Measurements from ENCODE around the gene CDYL2. TPM values are rescaled to one million over a fixed set of nuclear protein-coding genes. Genes with fewer than 3 reads are reported as not detected.

Gene CDYL2
- total RNA-seq, 1 donor from 2014 or later: 4.9 TPM

GRCh38 chr16:80802138-80802537, 2.3 kb downstream of the CDYL2 start:
- Mint-ChIP-seq H3K27ac (no peak overlapping the region), H3K4me1 (no peaks in the 10 kb centered on the region), H3K36me3 (peaks cover 3% of the 10 kb centered on the region), H3K27me3 (ENCODE audit: insufficient read depth, low read depth) (peaks cover 10% of the 10 kb centered on the region), H3K4me3 (peak overlapping the region; percentile 86), H3K9me3 (peaks cover 2% of the 10 kb centered on the region)
- DNase-seq (ENCODE audit: low spot score): no peak
- Histone ChIP-seq H3K4me1 (no peaks in the 10 kb centered on the region), H3F3A (ENCODE audit: low read depth) (peaks cover 4% of the 10 kb centered on the region), H4K20me1 (ENCODE audit: low read depth) (no peaks in the 10 kb centered on the region), H3K9ac (no peak overlapping the region), H3K27ac (no peak overlapping the region), H2AFZ (replicated peaks) (no peak overlapping the region), H3K9me3 (ENCODE audit: low read depth) (no peaks in the 10 kb centered on the region), H3K36me3 (no peaks in the 10 kb centered on the region), H3K27me3 (peaks cover 65% of the 10 kb centered on the region), H3K4me3 (no peak overlapping the region), H3K79me2 (ENCODE audit: low read depth) (no peaks in the 10 kb centered on the region), H3K4me2 (no peak overlapping the region)
- no peak for TF ChIP-seq EZH2 (IDR thresholded peaks at IDR 0.05)
- TF ChIP-seq EZH2phosphoT487 (IDR thresholded peaks at IDR 0.05): no peak
- no peak for TF ChIP-seq CTCF (IDR thresholded peaks at IDR 0.05)

- TF ChIP-seq CTCF (IDR thresholded peaks at IDR 0.05) (no peak), EZH2phosphoT487 (IDR thresholded peaks at IDR 0.05) (no peak), EZH2 (IDR thresholded peaks at IDR 0.05) (no peak)
- H3K4me3 ChIP-seq: no peak overlapping the region
- H3K4me1 ChIP-seq: no peaks in the 10 kb centered on the region
- H3K79me2 ChIP-seq (ENCODE audit: low read depth): no peaks in the 10 kb centered on the region
- DNase-seq (ENCODE audit: low spot score): no peak
- no peak overlapping the region for H3K9ac ChIP-seq
- no peaks in the 10 kb centered on the region for H3K36me3 Mint-ChIP-seq
- H3K9me3 ChIP-seq (ENCODE audit: low read depth): no peaks in the 10 kb centered on the region
- H3F3A ChIP-seq (ENCODE audit: low read depth): no peaks in the 10 kb centered on the region
- H3K27ac Mint-ChIP-seq: no peak overlapping the region
- H3K9me3 Mint-ChIP-seq: peaks cover 4% of the 10 kb centered on the region
- no peaks in the 10 kb centered on the region for H3K27me3 ChIP-seq
- H3K4me1 Mint-ChIP-seq: no peaks in the 10 kb centered on the region
- H3K4me3 Mint-ChIP-seq: no peak overlapping the region
- H4K20me1 ChIP-seq (ENCODE audit: low read depth): no peaks in the 10 kb centered on the region
- H3K4me2 ChIP-seq: no peak overlapping the region
- no peaks in the 10 kb centered on the region for H3K27me3 Mint-ChIP-seq (ENCODE audit: insufficient read depth, low read depth)
- no peak overlapping the region for H2AFZ ChIP-seq (replicated peaks)
- H3K36me3 ChIP-seq: no peaks in the 10 kb centered on the region
- H3K27ac ChIP-seq: no peak overlapping the region
These were observed 10.3 kb downstream of the CDYL2 start for GRCh38 chr16:80794071-80794470.

- no peak overlapping the region for H3K27ac ChIP-seq
These were observed 12.4 kb downstream of the CDYL2 start for GRCh38 chr16:80792031-80792430.

More at GRCh38 chr16:80792031-80792430, 12.4 kb downstream of the CDYL2 start:
- peaks cover 3% of the 10 kb centered on the region for H3K9me3 Mint-ChIP-seq
- H4K20me1 ChIP-seq (ENCODE audit: low read depth): no peaks in the 10 kb centered on the region
- H3K36me3 Mint-ChIP-seq: no peaks in the 10 kb centered on the region
- no peak overlapping the region for H3K27ac Mint-ChIP-seq
- H3K9me3 ChIP-seq (ENCODE audit: low read depth): no peaks in the 10 kb centered on the region
- no peaks in the 10 kb centered on the region for H3K4me1 ChIP-seq
- no peak overlapping the region for H3K9ac ChIP-seq
- no peak overlapping the region for H2AFZ ChIP-seq (replicated peaks)
- DNase-seq (ENCODE audit: low spot score): no peak
- H3K4me1 Mint-ChIP-seq: no peaks in the 10 kb centered on the region
- no peak overlapping the region for H3K4me3 ChIP-seq
- no peaks in the 10 kb centered on the region for H3K36me3 ChIP-seq
- H3K27me3 ChIP-seq: no peaks in the 10 kb centered on the region
- H3F3A ChIP-seq (ENCODE audit: low read depth): no peaks in the 10 kb centered on the region
- TF ChIP-seq EZH2 (IDR thresholded peaks at IDR 0.05): no peak
- TF ChIP-seq EZH2phosphoT487 (IDR thresholded peaks at IDR 0.05): no peak
- no peak for TF ChIP-seq CTCF (IDR thresholded peaks at IDR 0.05)
- no peak overlapping the region for H3K4me3 Mint-ChIP-seq
- H3K27me3 Mint-ChIP-seq (ENCODE audit: insufficient read depth, low read depth): no peaks in the 10 kb centered on the region
- H3K79me2 ChIP-seq (ENCODE audit: low read depth): no peaks in the 10 kb centered on the region
- no peak overlapping the region for H3K4me2 ChIP-seq
